Measurements from ENCODE around the gene WDR74.

GRCh38 chr11:62880231-62880802 is 40.9 kb upstream of the WDR74 start:
- TF ChIP-seq CTCF (IDR thresholded peaks at IDR 0.05): no peak
- TF ChIP-seq EZH2 (IDR thresholded peaks at IDR 0.05; ENCODE audit: borderline replicate concordance, insufficient read depth, low read depth, low read length, poor library complexity, severe bottlenecking): no peak
